ENCODE results near the gene KCNJ9.
A peak's percentile ranks its signal among the peaks of the same experiment; 100 is the strongest.

The KCNJ9 gene

DNA sequence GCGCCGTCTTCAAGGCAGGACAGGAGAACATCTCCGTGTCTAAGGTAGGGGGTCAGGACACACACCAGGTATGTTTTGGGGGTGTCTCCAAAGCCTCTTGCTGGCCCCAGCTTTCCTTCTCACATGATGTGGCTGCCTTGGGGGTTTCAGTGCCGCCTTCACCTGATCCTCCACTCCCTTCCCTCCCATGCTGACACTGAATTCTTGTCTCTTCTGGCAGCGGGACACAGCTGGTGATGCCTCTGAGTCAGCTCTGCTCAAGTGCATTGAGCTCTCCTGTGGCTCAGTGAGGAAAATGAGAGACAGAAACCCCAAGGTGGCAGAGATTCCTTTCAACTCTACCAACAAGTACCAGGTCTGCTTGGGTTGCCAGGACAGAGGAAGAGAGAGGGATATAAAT lies 47.7 kb downstream of the KCNJ9 start:
- TF ChIP-seq, protein P1, sequence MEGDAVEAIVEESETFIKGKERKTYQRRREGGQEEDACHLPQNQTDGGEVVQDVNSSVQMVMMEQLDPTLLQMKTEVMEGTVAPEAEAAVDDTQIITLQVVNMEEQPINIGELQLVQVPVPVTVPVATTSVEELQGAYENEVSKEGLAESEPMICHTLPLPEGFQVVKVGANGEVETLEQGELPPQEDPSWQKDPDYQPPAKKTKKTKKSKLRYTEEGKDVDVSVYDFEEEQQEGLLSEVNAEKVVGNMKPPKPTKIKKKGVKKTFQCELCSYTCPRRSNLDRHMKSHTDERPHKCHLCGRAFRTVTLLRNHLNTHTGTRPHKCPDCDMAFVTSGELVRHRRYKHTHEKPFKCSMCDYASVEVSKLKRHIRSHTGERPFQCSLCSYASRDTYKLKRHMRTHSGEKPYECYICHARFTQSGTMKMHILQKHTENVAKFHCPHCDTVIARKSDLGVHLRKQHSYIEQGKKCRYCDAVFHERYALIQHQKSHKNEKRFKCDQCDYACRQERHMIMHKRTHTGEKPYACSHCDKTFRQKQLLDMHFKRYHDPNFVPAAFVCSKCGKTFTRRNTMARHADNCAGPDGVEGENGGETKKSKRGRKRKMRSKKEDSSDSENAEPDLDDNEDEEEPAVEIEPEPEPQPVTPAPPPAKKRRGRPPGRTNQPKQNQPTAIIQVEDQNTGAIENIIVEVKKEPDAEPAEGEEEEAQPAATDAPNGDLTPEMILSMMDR (IDR thresholded peaks at IDR 0.05; ENCODE audit: low read depth, low read length) = no peak
- DNase-seq (ENCODE audit: low read depth, low spot score) = peak; percentile 28
- H3K4me3 ChIP-seq (ENCODE audit: low read depth, low read length) = no peak overlapping the region
- in situ Hi-C loops (cut with HindIII; ENCODE audit: low sequenced_read_pairs) = no loop called here

DNA sequence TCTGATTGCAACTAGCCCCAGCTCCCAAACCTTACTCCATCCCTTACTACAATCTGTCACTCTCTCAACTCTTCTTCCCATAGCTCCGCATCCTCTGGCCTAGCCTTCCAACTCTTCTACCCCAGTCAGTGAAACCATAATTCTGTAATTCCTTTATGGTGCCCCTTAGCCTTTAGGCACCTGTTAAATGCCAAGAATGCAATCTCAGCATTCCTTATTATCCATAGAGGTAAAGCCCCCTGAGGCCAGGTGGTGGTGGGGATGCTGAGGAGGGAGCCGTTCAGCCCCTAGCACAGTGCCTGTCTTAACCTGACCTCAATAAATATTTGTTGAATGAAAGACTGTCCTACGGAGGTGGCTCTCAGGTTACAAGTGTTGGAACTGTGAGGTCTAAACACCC lies 48.2 kb downstream of the KCNJ9 start:
- H3K4me3 ChIP-seq (ENCODE audit: low read depth, low read length) = no peak overlapping the region
- in situ Hi-C loops (cut with HindIII; ENCODE audit: low sequenced_read_pairs) = no loop called here
- no peak for DNase-seq (ENCODE audit: low read depth, low spot score)
- TF ChIP-seq, protein P1 (IDR thresholded peaks at IDR 0.05; ENCODE audit: low read depth, low read length) = no peak

DNA sequence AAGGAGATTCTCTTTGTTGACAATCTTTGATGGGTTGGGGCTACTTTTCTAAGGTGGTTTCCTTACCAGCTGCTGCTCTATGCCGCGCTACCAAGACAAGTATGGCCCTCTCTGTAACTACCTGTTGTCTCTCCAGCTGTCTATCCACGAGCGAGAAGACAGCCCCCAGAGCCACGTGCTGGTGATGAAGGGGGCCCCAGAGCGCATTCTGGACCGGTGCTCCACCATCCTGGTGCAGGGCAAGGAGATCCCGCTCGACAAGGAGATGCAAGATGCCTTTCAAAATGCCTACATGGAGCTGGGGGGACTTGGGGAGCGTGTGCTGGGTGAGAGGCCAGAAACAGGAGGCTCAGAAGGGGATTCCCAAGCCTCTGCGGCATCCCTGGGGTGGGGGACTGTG lies 48.6 kb downstream of the KCNJ9 start:
- no peak overlapping the region for H3K4me3 ChIP-seq (ENCODE audit: low read depth, low read length)
- no peak for DNase-seq (ENCODE audit: low read depth, low spot score)
- TF ChIP-seq, protein P1 (IDR thresholded peaks at IDR 0.05; ENCODE audit: low read depth, low read length) = no peak
- in situ Hi-C loops (cut with HindIII; ENCODE audit: low sequenced_read_pairs) = no loop called here

DNA sequence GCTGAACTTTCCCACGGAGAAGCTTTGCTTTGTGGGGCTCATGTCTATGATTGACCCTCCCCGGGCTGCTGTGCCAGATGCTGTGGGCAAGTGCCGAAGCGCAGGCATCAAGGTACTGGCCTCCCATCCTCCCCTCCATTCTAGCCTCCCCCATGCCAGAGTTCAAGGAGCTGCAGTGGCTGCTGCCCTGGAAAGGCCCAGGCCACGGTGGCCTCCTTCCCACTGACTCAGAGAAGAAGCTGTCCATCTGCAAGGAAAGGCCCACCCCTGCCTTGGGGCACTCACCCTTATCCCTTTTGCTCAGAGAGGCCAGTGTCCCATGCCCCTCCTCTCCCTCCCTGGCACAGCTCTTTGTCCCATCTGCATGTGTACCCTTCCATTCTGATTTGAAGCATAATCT lies 49.1 kb downstream of the KCNJ9 start:
- DNase-seq (ENCODE audit: low read depth, low spot score) = no peak
- in situ Hi-C loops (cut with HindIII; ENCODE audit: low sequenced_read_pairs) = no loop called here
- H3K4me3 ChIP-seq (ENCODE audit: low read depth, low read length) = no peak overlapping the region
- TF ChIP-seq, protein P1 (IDR thresholded peaks at IDR 0.05; ENCODE audit: low read depth, low read length) = no peak

DNA sequence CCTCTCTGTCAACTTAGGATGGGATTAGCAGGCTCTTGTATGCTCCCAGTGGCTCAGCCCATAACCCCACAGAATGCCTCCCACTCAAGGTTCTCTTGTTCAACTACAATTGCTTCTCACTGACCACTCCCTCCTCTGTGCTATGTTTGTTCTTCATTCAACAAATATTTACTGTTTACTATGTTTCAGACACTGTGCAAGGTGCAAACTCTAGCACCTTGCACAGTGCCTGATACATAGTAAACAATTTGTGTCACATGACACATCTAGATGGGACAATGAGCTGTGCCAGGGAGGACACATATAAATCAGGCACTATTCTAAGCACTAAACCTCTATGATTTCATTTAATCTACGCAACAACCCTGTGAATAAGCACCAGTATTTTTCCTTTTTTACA lies 49.6 kb downstream of the KCNJ9 start:
- TF ChIP-seq, protein P1 (IDR thresholded peaks at IDR 0.05; ENCODE audit: low read depth, low read length) = no peak
- H3K4me3 ChIP-seq (ENCODE audit: low read depth, low read length) = no peak overlapping the region
- in situ Hi-C loops (cut with HindIII; ENCODE audit: low sequenced_read_pairs) = no loop called here
- no peak for DNase-seq (ENCODE audit: low read depth, low spot score)

DNA sequence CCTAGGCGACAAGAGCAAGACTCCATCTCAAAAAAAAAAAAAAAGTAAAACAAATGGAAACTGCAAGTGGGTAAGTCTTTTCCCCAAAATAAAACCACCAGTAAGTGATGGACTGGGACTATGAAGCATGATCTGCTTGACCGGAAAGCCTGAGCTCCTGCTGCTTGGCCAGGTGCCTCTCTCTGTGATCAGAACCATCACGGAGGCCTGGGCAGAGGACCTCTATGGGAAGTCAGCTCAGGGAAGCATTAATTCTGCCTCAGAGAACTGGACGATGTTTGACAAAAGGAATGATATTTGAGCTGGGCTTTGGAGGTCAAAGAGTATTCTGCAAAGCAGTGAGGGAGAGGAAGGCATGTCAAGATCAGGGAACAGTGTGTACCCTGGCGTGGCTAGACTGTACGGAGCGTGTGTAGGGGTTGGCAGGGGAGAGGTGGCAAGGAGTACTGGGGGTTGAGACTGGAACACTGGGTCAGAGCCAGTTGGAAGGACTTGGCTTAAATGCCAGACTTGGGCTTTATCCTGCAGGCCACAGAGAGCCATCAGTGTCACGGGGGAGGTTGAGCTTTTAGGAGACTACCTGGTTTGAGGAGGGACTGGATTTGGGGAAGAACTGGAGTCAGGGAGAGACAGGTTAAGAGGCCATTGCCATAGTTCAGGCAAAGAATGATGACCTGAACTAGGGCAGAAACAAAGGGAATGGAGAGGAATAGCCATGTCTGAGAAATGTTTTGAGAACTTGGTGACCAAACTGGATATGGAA lies 50.6 kb downstream of the KCNJ9 start:
- H3K4me3 ChIP-seq (ENCODE audit: low read depth, low read length) = no peak overlapping the region
- TF ChIP-seq, protein P1 (IDR thresholded peaks at IDR 0.05; ENCODE audit: low read depth, low read length) = no peak
- in situ Hi-C loops (cut with HindIII; ENCODE audit: low sequenced_read_pairs) = no loop called here
- no peak for DNase-seq (ENCODE audit: low read depth, low spot score)
